GM20431 (cell line): ENCODE results near the gene ZNRF1.
"Not testable (repeated sequence)": the region's sequence is repeated elsewhere in the genome, so short reads cannot be mapped to it uniquely, and the experiment has no call there.

ENCODE experiments used
- in situ Hi-C: fragments of 300-500 bp; cut with MseI, MboI; formaldehyde crosslinking; loops from one replicate; pipeline ENCODE4 v1.15.0; 2020; ENCODE audit warnings: low sequenced_read_pairs; ENCODE audit not compliant: unreplicated experiment

ZNRF1 gene

DNA sequence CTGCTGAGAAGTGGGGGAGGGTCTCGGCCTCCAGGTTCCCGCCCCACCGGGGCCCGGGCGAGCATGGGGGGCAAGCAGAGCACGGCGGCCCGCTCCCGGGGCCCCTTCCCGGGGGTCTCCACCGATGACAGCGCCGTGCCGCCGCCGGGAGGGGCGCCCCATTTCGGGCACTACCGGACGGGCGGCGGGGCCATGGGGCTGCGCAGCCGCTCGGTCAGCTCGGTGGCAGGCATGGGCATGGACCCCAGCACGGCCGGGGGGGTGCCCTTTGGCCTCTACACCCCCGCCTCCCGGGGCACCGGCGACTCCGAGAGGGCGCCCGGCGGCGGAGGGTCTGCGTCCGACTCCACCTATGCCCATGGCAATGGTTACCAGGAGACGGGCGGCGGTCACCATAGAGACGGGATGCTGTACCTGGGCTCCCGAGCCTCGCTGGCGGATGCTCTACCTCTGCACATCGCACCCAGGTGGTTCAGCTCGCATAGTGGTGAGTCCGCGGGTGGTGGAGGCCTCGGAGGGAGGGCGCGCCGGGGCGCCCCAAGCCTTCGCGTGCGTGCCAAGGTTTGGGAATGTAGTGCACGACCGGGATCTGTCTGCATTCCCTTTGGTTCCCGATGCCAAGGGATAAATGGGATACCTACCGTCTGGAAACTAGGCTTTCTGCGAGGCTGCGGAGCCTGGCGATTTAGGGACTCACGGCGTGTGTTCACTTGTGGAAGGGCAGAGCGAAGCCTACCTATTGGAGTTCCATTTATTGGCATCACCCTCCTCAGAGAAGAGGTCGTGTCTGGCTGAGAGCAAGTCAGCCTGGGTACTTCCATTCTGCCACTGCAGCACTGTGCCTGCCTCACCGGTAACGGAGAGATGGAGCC, 1.0 kb downstream of the ZNRF1 start:
- in situ Hi-C loops, result loop anchor here (10.0 kb wide), 1 partner anchor 105 kb away; no protein-coding TSS in a partner anchor

DNA sequence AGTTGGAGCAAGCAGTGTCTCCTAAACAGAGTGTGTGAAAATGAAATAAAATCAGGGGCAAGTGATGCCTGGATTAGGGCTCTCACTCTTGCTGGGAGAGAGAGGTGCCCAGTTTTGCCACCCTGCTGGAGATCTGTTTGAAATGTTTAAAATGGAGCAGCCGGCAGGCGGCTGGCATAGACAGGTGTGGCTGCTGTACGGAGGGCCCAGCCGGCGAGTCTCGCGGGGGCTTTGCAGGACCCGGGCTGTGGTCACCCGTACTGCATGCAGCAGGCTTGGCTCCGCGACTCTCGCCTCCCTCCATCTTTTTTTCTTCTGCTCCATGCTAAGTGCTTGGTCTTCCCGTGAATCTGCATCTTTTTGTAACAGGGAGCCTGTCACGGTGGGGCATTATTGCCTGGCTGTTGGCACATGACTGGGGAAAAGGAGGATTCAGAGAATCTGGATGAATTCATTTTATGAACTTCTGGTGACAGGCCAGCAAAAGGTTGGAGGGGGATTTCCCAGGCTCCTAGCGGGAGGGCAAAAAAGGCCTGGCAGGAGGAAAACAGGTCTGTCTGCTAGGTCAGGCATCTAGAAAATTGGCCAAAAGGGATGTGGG, 1.8 kb downstream of the ZNRF1 start:
- in situ Hi-C loops, result no loop called here

DNA sequence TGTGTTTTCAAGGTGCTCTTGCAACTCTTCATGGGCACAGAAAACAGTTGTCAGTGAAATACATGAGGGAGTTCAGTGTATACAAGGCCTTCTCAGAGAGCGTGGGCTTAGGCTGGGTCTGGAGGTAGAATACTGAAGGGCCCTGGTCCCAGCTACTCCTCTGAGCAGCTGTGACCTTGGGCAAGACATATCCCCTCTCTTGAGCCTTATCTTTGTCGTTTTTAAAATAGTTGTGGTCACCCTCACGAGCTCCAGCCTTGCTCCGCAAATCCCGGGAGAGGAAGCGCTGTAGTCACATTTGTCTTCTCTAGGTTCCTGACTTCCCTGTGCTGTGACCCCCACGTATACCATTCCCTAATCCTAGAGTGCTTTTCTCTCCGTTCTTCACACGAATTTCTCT, 3.6 kb downstream of the ZNRF1 start:
- in situ Hi-C loops, result no loop called here

DNA sequence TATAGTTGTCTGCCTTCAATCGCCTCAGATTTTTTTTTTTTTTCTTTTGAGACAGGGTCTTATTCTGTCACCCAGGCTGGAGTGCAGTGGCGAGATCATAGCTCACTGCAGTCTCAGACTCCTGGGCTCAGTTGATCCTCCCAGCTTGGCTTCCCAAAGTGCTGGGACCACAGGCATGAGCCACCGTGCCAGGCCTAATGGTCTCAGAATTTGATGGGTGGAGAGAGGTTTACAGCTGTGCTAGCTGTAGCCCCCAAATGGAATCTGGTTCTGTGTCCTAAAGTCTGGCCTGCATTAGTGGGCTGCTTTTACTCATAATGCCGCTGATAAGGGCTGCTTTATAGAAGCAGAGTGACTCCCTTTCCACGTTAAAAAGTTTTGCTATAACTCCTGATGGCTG, 5.1 kb downstream of the ZNRF1 start:
- in situ Hi-C loops, result no loop called here

DNA sequence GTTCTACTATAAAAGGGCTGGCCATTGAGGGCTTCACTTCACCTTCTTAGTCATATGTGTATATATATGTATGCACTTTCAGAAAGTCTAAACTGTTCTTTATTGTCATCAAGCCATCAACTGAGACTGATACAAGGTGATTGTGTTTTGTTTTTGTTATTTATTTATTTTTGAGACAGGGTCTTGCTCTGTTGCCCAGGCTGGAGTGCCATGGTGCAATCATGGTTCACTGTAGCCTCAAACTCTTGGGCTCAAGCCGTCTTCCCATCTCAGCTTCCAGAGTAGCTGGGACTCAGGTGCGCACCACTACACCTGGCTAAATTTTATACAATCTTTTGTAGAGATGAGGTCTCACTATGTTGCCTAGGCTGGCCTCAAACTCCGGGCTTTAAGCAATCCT, 5.6 kb downstream of the ZNRF1 start:
- in situ Hi-C loops, result no loop called here

DNA sequence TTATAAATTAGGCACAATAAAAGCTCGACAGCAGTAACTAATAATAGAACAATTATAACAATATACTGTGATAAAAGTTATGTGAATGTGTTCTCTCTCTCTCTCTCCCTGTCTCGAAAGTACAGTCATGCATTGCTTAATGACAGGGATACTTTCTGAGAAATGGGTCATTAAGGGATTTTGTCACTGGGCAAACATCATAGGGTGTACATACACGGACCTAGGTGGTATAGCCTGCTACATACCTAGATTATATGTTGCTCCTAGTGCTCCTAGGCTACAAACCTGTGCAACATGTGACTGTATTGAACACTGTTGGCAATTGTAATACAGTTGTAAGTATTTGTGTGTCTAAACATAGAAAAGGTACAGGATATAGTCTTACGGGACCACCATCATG, 6.9 kb downstream of the ZNRF1 start:
- in situ Hi-C loops, result no loop called here

DNA sequence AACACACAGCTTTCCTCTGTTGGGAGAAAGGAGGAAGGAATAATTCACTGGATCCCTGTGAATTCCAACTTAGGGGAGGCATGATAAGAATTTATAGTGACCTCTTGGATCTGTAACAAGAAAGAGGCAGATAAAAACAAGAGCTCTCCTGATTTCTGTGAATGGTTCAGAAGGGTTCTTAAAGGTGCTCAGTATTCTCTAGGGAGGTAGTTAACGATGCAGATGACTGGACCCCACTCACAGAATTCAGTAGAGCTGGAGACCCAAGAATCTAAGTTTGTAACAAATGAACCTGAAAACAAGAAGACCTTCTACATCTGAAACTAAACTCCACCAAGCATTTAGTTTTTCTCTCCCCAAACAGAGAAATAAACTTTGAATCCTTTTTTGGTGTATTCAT, 8.6 kb downstream of the ZNRF1 start:
- in situ Hi-C loops, result no loop called here

DNA sequence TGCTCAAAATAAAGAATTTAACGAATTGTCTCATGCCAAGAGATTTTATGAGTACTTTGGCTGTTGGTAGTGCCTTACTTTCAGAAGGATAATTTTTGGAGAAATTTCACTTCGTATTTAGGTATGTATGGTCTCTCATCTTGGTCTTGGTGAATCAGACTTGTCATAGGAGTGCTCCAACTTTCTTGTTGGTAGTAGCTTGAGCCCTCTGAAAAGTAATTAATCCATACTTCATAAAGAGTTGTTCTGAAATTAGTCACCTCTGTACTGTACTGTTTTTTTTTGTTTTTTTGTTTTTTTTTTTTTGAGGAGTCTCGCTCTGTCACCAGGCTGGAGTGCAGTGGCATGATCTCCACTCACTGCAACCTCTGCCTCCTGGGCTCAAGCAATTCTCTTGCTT, 11.6 kb downstream of the ZNRF1 start:
- in situ Hi-C loops, result no loop called here

DNA sequence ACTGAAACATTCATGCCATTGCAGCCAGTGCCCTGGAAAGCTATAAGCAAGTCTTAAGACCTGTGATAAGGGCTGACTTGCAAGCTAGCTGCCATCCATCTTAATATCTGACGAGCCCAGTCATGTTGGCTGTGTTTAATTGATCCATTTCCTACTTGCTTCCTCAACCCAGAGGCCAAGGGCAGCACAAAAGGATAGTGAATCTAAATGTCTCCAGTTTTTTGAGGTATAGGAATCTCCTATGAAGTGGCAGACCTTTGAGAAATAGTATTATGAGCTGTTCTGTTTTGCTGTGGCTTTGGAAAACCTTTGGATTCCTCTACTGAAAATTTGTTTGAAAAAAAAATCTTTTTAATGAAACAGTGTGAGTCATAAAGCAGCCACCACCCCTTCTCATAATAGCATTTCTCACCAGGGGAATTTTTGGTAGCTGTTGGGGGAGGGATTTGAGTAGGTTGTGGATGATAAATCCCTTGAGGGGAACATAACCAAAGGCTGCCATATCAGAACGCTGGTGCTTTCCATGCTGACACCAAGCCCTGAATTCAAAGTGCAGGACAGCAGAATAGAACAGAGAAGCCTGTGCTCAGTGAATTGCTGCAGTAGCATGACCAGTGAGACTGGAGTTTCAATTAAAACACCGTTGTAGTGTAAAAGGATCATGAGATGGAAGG, 12.9 kb downstream of the ZNRF1 start:
- in situ Hi-C loops, result no loop called here

DNA sequence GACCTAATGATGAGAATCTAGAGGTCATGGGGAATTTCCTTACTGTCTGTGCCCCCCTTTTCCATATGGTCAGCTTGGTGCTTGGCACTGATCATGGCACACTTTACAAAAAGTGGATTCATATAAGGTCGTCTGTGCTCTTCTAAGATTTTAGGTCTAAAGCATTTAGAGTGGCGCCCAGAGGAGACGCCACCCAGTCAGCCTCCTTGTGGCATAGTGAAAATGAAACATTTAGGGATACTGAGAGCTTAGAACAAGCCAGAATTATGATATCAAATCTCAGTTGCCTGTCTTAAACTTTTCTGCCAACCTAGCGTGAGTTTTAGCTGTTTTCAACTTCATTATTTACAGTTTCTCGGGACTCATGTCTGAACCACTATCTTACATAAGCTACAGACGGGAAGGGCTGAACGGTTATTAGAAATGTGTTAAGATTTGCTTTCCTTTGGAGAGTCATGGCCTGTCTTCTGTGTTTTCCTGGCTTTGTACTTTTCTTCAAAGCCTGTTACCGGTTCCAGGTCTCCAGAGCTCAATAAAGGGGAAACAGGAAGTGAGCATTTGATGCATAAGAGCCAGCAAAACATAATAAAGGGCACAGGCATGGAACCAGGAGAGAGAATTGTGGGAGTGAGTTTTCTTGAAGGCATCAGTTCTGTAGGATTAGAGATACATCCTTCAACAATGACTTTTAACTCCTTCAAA, 13.7 kb downstream of the ZNRF1 start:
- in situ Hi-C loops, result no loop called here

DNA sequence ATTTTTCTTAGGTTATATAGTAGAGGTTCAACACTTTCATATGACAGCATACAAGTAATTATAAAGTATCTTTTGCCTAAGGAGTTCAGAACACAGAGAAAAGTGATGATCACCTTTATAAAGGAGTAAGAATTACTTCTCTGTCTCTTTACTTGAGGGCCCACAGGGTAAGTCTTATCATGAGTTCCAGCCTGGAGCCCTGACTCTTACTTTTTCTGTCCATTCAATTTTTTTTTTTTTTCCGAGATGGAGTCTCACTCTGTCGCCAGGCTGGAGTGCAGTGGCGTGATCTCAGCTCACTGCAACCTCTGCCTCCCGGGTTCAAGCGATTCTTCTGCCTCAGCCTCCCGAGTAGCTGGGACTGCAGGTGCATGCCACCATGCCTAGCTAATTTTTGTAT, 14.3 kb downstream of the ZNRF1 start:
- in situ Hi-C loops, result not testable (repeated sequence)

DNA sequence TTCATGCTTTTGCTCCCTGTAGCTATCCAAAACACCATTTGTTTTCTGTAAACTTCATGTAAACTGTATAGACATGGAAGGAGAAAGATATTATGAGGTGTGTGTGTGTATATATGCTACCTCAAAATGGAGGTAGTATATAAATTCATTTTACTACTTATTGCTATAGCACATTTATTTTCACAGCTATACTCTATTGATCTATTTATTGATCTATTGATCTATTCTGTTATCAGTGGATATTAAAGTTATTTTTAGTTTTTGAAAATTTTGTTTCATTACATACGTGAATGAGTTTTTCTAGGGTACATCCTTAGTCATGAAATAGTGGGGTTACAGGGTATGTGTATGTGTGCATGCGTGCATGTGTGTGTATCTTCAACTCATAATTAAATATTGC, 15.5 kb downstream of the ZNRF1 start:
- in situ Hi-C loops, result no loop called here

DNA sequence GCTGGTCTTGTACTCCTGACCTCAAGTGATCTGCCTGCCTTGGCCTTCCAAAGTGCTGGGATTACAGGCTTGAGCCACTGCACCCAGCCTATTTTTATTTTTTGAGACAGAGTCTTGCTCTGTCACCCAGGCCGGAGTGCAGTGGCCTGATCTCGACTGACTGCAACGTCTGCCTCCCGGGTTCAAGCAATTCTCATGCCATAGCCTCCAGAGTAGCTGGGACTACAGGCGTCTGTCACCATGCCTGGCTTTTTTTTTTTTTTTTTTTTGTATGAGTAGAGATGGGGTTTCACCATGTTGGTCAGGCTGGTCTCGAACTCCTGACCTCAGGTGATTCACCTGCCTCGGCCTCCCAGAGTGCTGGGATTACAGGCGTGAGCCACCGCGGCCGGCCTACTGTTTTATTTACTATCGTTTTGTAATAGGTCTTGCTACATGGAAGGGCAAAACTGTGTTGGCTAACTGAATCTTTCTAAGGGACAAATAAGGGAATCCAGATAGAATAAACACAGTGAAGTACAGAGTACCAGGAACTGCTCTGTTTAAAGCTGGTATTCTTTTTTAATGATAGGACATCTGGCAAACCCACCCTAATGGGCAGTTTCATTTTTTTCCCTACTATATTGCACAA, 17.7 kb downstream of the ZNRF1 start:
- in situ Hi-C loops, result not testable (repeated sequence)

DNA sequence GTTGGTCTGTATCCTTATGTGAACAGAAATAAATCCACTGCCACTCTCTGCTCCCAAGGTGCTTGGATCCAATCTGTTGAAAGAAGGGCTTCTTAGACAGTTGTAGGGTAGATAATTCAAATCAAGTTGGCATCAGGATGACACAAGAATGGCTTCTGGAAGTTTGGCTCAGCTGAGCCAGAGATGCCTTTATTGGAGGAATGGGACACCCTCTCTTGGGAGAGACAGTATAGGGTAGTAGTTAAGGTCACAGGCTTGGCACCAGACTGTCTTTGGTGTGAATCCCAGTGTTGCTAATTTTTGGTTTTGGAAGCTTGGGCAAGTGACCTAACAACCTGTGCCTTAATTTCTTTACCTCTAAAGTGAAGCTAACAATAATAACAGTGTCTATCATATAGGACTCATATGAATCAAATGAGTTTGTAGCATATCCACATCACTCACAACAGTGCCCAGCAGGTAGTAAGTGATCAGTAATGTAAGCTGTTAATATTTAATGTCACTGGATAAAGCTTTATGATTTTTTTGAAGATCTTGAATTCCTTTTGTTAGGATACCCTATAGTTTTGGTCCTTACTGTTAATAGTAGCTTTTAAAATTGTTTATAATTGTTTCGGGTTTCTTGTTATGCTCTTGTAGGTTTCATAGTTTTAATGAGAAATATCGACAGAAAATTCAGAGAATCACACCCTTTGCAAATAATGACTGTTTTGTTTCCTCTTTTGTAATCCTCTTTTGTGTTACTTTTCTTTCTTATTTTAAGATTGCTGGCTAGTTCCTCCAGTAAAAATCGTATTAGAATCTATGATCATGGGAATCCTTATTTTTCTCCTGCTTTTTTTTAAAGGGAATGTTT, 19.1 kb downstream of the ZNRF1 start:
- in situ Hi-C loops, result no loop called here

DNA sequence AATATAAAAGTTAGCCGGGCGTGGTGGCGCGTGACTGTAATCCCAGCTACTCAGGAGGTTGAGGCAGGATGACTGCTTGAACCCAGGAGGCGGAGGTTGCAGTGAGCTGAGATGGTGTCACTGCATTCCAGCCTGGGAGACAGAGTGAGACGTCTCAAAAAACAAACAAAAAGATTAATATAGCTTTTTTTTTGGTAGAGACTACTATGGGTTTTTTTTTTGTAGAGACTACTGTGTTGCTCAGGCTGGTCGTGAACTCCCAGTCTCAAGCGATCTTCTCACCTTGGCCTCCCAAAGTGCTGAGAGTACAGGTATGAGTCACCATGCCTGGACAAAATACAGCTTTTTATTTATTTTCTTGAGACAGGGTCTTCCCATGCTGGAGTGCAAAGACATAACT, 20.2 kb downstream of the ZNRF1 start:
- in situ Hi-C loops, result no loop called here

DNA sequence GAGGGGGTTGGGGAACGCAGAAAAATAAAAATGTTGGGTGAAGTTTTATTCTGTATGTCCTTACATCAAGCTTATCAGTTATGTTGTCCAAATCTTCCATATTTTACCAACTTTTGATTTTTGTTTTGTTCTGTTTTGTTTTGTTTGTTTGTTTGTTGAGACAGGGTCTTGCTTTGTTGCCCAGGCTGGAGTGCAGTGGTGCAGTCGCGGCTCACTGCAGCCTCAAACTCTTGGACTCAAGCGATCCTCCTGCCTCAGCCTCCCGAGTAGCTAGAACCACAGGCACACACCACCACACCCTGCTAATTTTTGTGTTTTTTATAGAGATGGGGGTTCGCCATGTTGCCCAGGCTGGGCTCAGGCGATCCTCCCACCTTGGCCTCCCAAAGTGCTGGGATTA, 20.8 kb downstream of the ZNRF1 start:
- in situ Hi-C loops, result no loop called here

DNA sequence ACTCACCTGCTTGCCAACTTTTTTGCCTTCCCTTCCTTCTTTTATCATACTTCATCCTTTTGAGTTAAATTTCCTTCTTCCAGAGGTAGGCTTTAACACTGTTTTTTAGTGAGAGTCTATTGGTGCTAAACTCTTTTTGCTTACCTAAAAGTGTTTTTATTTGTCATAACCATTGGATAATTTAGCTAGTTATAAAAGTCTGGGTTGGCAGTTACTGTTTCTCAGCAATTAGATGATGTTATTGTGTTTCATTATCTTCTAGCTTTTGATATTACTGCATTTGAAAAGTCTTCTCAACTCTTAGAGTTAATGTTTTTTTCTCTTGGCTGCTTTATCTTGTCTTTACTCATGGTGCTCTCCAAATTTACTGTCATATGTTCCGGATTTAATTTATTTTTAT, 22.6 kb downstream of the ZNRF1 start:
- in situ Hi-C loops, result no loop called here

DNA sequence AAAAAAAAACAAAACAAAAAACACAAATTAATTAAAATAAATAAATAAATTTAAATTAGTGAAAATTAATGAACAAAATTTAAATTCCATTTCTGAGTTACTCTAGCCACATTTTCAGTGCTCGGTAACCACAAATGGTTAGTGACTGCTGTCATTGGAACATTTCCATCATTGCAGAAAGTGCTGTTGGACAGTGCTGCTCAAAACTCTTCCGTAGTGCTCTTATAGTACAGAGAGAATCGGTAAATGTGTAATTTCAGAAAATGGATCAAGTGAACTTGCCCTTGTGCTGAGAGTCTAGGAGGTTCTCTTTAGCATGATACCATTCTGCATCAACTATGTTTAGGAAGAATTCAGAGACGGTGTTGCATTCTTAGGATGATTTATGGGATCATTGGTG, 23.7 kb downstream of the ZNRF1 start:
- in situ Hi-C loops, result no loop called here

DNA sequence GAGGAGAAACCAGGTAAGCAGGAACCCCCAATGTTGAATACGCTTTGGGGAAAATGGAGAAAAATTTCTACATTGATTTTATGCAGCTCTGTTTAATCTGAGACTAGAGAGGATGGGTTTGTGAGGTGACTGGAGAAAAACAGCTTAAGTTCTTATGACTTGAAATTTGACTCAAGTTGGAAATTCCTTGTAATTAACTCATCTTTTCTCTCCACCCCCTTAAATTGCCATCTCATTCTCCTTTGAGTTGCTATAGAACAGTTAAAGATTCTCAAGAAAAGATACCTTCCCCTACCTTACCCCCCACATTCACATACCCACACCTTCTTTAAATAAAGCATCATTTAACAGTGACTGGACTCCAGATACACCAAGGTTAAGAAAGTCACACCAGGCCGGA, 24.2 kb downstream of the ZNRF1 start:
- in situ Hi-C loops, result no loop called here
